Right ventricle myocardium inferior (tissue), 1 donor: ENCODE measurements around the gene SPPL3. TPM values are rescaled to one million over a fixed set of nuclear protein-coding genes. Genes with fewer than 3 reads are reported as not detected.
A peak's percentile ranks its signal among the peaks of the same experiment; 100 is the strongest.
"Not testable (repeated sequence)": the region's sequence is repeated elsewhere in the genome, so short reads cannot be mapped to it uniquely, and the experiment has no call there.

Source experiments
- ATAC-seq: fragments of 200-7000 bp; cut with Tn5 transposase; one replicate; pipeline ENCODE4 v1.9.1; 2020; ENCODE audit warnings: mild to moderate bottlenecking, moderate library complexity
- DNase-seq: peaks from one replicate; pipeline ENCODE4 v3.0.0; 2021; ENCODE audit errors: missing footprints
- intact Hi-C: fragments of 100-400 bp; cut with DNase I; formaldehyde crosslinking; loops from one replicate; pipeline ENCODE4 v1.11.0; 2022
- total RNA-seq: library from RNA; stranded (reverse); fragmentation: NEBNext Ultra II Directional; extraction: Animal tissue kit (Norgen Biotek cat#: 25700); gene quantifications from one replicate; pipeline ENCODE4 v1.2.1, GENCODE V29; 2021
- donor health status: DM: no; HTN: yes; CAD: no; lungs with severe emphysema.

The SPPL3 gene
- total RNA-seq, 1 donor from 2014 or later, result 30.4 TPM

DNA sequence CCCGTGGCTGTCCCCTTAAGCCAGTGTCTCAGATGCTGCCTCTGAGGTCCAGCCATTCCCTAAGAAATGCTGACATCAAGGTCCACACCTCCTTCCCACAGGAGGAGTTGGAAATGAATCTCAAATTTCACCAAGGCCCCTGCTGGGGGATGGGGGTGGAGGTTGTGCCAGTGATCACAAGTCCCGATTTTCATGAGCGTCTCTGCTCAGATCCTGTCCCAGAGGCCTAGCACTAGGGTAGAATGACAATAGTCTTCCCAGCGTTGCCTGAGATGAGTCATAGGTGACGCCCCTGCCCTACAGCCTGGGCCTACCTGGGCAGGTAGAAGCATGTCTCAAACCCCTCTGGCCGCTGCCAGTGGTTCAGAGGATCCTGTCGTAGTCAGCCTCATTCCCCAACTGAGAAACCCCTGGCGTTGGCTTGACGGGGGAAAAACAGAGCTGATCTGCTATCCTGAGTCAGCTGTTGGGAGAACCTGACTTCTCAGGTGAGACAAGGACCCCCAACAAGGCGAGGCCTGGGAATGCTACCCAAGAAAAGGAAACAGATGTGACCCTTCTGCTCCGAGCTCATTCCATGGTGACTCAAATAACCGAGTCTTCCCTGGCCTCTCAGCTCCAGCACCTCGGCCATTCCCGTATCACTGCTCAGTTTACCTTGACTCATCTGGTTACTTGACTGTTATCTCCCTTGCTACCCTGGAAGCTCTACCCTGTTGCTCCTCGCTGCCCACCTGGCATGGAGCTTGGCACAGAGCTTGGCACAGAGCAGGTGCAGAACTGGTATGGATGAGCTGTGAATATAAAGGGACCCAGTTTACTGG lies 21.8 kb upstream of the SPPL3 start:
- ATAC-seq (no peak), DNase-seq (no peak)
- intact Hi-C loops, result no loop called here

GRCh38 chr12:120922279-120922678 lies 18.1 kb upstream of the SPPL3 start:
- no peak for ATAC-seq
- intact Hi-C loops, result no loop called here
- no peak for DNase-seq

DNA sequence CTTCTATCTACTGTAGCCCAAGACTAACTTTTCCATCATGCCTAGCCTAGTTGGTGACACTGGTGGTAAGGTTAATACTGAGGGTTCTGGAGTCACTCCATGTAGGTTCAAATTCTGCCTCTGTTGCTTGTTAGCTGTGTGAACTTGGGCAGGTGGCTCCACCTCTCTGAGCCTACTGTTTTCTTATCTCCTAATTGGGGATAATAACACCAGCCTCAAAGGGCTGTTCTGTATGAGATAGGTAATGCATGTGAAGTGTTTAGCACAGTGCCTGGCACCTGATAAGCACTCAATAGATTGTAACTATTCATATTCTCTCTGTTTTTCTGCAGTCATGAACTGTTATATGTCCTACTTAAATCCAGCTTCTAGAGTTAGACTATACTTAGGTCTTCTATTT lies 17.5 kb upstream of the SPPL3 start:
- DNase-seq (no peak), ATAC-seq (no peak)
- intact Hi-C loops, result no loop called here

- no peak for ATAC-seq
- intact Hi-C loops, result no loop called here
- DNase-seq, result no peak
Measured at GRCh38 chr12:120920178-120920577, 16.0 kb upstream of the SPPL3 start.

DNA sequence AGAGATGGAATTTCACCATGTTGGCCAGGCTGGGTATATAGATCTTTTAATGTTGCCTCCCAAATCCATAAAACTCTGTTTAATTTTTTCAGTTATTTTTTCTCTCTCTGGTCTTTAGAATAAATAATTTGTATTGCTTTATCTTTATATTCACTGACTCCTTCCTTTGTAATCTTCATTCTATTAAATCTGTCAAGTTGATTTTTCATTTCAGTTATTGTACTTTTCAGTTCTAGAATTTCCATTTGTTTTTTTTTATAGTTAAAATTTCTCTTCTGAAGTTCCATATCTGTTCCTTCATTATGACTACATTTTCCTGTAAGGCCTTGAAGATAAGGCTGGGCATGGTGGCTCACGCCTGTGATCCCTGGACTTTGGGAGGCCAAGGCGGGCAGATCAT lies 13.6 kb upstream of the SPPL3 start:
- DNase-seq (no peak), ATAC-seq (no peak)
- intact Hi-C loops, result no loop called here

- intact Hi-C loops, result no loop called here
- no peak for DNase-seq
- no peak for ATAC-seq
Measured at GRCh38 chr12:120916561-120916960, 12.4 kb upstream of the SPPL3 start.

GRCh38 chr12:120914794-120915193 lies 10.6 kb upstream of the SPPL3 start:
- intact Hi-C loops, result no loop called here
- DNase-seq (no peak), ATAC-seq (no peak)

- intact Hi-C loops, result loop anchor here (10.0 kb wide), 1 partner anchor 125 kb away; no protein-coding TSS in a partner anchor
- ATAC-seq (peak; percentile 67), DNase-seq (no peak)
Measured at GRCh38 chr12:120909633-120910298, 5.6 kb upstream of the SPPL3 start.

DNA sequence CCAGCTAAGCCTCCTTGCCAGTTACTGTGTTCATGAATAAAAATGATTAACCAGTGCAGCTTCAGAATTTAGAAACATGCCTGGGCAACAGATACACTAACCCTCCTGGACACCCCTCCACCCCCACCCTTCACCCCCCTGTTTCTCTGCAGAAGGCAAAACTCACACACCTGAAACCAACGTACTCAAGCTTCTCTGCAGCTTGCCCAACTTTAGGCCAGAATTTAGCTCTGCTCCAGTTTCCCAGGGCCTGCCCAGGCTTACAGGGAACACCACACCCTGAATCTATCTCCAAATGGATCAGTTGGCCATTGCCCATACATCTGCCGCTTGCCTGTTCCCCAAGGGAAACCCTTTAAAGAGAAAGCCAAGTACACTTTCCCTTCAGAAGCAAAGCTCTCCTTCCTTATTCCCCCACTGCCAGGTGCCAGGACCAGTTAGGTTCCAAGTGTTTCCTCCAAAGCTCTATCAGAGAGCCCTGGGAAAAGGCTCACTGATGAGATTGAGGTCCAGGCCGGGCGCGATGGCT lies 1.8 kb upstream of the SPPL3 start:
- intact Hi-C loops, result loop anchor here (10.0 kb wide), 1 partner anchor 121 kb away; no protein-coding TSS in a partner anchor
- ATAC-seq (no peak), DNase-seq (no peak)

DNA sequence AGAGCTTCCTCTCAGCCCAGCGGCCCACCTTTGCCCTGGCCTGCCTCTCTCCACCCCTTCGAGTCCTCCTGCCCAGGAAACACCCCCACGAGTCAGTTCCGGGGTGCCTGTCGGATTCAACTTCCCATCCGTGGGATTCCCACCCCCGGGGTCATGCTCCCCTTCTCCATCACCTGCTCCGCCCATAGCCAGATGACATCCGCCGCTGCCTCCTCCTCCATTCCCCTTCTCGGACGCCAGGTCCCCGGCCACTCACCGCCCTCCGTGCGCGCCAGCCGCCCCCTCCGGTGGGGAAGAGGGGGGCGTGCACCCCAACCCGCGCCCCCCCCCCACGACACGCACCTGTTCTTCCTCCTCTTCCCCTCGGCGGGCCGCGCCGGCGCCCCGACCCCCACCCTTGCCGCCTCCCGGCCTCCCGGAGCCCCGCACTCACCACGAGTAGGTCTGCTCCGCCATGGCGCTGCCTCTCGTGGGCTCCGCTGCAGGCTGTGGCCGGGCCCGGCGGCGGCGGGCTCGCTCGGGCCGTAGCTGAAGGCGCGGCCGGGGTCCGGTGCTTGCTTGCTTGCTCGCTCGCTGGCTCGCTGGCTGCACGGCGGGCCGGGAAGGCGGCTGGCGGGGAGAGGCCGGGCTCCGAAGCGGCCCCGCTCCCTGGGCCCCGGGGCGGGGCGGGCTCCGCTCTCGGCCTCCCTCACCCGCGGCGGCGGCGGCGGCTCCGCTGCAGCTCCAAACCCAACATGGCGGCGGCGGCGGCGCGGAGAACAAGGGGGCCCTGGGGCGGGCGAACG lies 554 bp downstream of the SPPL3 start:
- DNase-seq, result peak; percentile 78
- intact Hi-C loops, result loop anchor here (10.0 kb wide), 1 partner anchor 119 kb away; no protein-coding TSS in a partner anchor
- ATAC-seq, result peak; percentile 30

DNA sequence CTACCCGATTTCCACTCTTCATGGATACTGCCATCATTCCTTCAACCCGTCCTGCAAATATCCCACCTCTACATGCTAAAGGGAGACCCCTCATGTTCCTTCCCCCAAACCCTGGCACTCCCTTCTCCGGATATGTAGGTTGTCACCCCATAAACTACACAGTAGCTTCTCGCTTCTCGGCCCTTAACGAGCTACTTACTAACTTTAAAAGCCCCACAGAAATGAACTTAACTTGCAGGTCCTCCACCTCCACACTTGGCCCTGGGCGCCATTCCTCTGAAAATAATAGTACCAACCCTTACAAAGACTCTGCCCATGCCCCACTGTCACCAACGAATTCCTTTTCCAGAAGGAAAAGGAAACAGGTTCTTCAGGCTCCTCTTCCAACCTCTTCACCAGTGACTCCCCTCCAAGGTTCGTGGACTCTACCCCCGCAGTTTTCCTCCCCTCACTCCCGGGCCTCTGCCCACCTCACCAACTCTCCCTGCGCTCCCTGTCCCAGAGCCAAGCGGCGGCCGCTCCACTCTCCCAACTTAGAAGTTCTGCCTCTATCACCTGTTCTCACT lies 1.2 kb downstream of the SPPL3 start:
- no peak for DNase-seq
- no peak for ATAC-seq
- intact Hi-C loops, result loop anchor here (10.0 kb wide), 1 partner anchor 118 kb away; no protein-coding TSS in a partner anchor

DNA sequence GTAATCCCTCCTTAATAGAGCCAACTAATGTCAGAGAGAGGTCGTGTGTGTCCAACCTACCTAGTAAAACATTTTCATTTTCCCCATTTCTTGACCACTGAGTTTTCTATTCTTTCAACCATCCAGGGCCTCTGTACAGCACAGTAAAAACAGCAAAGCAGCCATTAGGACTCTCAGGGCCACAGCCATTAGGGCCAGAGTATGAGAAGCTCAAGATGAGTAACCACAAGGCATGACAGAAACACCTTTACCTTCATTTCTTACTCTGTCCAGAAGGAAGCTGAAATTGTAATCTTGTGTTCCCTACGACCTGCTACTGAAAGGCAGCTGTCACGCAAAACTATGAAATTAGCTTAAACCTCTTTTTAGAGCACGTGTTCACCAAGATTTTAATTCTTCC lies 2.3 kb downstream of the SPPL3 start:
- intact Hi-C loops, result loop anchor here (10.0 kb wide), 1 partner anchor 117 kb away; no protein-coding TSS in a partner anchor
- no peak for DNase-seq
- no peak for ATAC-seq

DNA sequence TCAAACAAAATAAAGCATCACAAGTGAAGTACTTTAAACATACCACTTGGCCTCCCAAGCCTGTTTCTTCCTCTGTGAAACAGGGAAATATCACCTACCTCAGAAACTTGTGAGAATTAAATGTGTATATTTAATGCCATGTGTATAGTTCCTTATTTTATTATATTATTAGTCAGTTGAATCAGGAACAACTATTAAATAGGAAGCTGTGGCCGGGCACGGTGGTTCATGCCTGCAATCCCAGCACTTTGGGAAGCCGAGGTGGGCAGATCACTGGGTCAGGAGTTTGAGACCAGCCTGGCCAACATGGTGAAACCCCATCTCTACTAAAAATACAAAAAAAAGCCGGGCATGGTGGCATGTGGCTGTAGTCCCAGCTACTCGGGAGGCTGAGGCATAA lies 3.1 kb downstream of the SPPL3 start:
- intact Hi-C loops, result loop anchor here (10.0 kb wide), 1 partner anchor 116 kb away; no protein-coding TSS in a partner anchor
- DNase-seq, result peak; percentile 76
- ATAC-seq, result not testable (repeated sequence)

GRCh38 chr12:120895532-120895931 lies 8.6 kb downstream of the SPPL3 start:
- ATAC-seq (no peak), DNase-seq (no peak)
- intact Hi-C loops, result no loop called here

- ATAC-seq, result peak; percentile 20
- intact Hi-C loops, result no loop called here
- no peak for DNase-seq
Measured at GRCh38 chr12:120892265-120892664, 11.9 kb downstream of the SPPL3 start.

GRCh38 chr12:120890963-120891362 lies 13.2 kb downstream of the SPPL3 start:
- no peak for DNase-seq
- peak; percentile 23 for ATAC-seq
- intact Hi-C loops, result no loop called here

DNA sequence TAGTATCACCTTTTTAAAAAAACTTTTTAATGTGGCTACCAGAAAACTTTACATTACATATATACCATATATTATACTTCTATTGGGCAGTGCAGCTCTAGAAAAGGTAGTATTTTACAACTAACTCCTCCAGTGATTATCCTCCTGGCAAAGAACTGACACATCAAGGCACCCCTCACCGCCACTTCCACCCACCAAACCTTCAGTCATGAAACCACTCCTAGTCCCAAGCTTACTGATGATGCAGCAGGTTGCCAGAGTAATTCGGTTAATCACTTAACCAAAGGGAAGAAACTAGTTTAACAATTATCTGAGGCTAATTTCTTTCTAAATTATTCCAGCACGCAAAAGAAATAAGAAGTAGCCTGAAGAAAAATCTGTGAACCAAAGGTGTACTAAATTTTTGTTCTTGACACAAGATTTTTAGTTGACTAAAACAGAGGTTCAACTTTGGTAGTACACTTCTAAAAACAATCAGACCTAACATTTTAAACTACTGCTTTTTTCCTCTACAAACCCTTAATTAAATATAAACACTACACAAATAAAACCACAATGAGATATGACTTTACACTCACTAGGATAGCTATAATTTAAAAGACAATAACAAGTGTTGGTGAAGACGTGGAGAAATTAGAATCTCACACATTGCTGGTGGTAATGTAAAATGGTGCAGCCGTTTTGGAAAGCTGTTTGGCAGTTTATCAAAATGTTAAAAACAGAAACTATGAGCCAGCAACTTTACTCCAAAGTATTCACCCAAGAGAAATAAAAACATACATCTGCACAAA lies 16.7 kb downstream of the SPPL3 start:
- intact Hi-C loops, result no loop called here
- ATAC-seq (no peak), DNase-seq (no peak)
